Measurements from ENCODE around the gene SOSTDC1.
"Not testable (repeated sequence)": the region's sequence is repeated elsewhere in the genome, so short reads cannot be mapped to it uniquely, and the experiment has no call there.

The SOSTDC1 gene

DNA sequence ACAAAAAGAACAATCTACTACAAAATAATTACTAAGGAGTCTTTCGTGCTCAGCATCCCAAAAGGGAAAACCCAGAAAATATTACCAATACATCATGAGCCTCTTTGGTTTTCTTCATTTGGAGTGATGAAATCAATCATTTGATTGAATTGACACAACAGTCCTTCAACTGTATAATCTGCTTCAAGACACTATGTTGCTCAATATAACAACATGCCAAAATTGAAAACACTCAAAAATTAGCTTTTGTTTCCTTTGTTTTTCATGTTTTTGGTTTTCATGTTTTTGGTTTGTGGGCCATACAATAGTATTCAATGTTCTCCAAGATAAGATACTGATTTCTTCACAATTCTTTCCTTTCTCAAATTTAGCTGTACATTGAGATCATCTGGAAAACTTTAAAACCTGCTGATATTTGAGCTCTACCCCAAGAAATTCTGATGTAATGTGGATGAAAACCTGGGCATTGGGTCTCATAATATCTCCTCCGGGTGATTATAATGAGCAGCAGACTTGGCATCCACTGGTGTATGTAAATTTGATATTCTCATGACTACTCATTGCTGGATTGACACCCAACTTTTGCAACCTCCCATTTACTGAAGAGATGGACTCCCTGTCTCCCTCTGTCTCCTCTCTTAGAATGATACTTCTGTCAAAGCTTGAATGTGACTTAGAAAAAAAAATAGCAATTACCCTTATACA, 4.6 kb downstream of the SOSTDC1 start:
- DNase-seq = no peak

DNA sequence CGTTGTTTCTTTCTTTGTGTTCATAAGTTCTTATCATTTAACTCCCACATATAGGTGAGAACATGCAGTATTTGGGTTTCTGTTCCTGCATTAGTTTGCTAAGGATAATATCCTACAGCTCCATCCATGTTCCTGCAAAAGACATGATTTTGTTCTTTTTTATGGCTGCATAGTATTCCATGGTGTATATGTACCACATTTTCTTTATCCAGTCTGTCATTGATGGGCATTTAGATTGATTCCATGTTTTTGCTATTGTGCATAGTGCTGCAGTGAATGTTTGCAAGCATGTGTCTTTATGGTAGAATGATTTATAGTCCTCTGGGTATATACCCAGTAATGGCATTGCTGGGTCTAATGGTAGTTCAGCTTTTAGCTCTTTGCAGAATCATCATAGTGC, 9.2 kb downstream of the SOSTDC1 start:
- not testable (repeated sequence) for DNase-seq

DNA sequence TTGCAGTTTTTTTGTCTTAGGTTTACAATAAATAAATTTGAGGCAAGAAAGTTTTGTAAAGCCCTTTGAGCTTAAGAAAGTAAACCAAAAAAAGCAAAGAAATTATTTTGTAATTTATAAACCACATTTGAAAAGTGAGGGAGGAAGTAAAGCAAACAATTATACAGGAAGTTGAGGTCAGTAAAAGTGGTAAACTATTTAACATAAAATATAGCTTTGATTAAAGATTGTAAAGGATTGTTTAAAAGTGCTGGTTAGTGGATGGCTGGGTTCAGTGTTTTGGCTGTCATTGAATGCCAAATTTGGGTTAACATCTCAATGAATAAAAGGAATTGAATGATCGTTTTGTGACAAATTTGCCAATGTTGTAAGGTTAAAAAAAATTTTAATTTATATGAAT, 9.9 kb downstream of the SOSTDC1 start:
- no peak for DNase-seq

DNA sequence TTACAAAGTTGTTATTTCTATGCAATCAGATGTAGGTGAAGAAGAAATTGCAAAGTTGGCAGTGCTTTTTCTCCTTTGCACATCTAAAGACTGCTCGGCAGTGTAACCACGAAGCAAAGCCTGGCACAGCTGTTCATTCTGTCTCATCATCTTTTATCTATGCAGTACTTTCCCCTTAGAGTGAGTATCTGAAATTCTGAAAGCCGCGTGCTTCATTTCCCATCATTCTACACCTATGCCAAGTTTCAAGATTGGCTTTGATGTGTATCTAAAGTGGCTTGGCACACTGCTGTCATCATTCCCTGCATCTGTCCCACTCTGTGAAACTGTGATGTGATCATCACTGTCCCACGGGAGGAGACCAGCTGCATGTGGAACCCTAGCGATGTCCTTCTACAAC, 15.2 kb downstream of the SOSTDC1 start:
- no peak for DNase-seq

DNA sequence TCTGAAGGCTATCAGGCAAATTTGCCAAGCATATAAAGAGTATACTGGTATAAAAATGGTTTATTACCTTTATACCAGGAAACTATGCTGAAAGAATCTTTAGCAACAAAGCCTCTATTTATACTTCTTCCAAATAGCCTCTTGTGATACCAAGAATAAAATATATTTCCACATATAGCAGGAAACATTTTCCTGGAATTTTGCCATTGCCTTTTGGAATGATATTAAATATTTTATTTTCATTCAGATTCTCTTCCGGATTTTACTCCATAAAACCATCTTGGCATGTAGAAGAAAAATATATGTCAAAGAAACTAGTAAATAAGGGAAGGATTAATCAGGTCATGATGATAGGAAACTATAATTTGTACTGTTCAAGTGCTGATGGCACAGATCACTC, 17.7 kb downstream of the SOSTDC1 start:
- no peak for DNase-seq

DNA sequence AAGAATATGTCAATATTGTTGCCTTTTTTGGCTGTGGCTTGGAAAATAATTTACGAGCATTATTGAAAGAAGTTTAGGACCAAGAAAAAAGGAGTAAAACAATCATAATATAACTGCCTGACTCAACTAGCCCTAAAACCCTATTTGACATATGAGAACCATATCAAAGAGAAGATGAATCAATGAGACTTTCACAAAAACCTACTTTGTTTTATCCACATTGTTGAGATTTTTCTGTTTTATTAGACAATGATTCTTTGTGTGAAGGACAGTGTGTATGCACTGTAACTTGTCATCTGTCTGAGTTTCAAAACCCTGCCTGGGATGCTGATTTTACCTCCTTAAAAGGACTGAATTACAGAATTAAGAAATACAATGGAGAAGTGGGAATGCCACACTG, 19.0 kb downstream of the SOSTDC1 start:
- no peak for DNase-seq

DNA sequence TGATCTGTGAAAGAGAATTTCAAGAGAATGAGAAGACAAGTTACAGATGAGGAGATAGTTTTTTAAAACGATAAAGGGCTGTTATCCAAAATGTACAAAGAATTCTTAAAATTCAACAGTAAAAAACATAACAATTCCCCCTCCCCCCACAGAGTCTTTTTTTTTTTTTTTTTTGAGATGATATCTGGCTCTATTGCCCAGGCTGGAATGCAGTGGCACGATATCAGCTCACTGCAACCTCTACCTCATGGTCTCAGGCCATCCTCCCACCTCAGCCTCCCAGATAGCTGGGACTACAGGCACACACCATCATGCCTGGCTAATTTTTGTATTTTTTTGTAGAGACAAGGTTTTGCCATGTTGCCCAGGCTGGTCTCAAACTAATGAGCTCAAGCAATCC, 21.7 kb downstream of the SOSTDC1 start:
- not testable (repeated sequence) for DNase-seq

DNA sequence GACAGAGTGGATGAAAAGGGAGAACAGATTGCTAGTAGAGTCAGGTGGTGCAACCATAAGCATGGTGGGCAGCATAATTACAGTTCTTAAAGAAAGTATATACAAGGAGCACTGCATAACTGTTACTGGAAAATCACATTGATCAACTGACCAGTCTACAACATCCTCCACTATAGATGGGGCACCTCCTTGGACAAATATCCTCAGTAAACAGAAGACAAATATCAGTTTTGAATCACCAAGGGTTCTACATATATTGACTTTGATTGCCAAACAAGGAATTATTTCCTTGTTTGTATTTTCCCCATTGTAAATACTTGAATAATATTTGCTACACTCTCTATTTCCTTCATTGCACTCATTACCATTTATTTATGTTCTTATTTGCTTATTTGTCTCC, 26.6 kb downstream of the SOSTDC1 start:
- DNase-seq = no peak

DNA sequence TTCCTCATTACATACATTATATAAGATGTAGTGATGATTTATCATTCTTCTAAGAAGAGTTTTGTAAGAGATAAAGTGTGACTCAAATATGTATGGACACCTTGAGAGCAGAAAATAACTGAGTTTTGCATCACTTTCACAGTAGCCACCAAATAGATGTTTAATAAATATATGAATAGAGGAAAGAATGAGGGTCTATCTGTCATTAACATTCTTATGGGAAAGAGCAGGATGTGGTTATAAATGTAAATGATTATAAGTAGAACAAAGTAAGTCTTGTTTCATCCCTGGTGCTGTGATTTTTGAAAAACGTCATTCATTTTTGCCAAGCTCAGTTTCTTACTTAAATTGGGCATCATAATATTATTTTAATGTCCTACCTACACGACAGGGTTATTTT, 29.2 kb downstream of the SOSTDC1 start:
- no peak for DNase-seq

DNA sequence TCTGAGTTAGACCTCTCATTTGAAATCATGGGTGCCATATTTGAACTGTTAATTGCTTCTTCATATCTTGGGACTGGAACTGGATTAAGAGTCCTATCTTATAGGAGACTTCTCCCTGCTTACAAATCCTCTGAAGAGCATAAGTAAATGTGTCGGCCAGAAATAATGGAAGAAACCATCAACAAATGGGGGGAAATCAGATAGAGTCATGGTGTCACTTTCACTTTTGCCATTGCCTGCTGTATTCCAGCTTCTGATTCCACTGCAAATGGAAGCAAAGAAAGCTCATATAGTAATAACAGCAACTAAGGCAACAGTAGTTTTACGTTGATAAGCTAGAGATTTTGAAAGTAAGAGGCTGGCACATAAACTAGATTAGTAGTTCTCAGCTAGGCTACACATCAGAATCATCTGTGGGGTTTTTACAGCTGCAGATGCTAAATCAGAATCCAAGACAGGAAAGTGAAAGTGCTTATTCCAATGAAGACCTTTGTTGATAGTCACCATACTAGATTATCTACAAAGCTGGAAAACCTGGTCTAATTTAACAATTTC, 31.9 kb downstream of the SOSTDC1 start:
- DNase-seq = no peak

DNA sequence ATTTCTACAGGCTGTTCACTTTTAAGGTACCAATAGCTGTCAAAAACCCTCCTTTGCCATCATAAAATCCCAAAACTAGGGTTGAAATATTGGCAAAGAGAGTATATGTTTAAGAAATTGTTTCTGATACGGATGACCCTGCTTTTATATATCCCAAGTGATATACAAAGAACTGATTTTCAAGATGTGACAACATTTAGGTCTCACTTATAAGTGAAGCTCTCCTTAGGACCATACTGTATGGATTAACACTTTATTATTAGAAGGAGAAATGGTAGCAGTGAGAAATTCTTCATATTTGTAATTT, 33.2 kb downstream of the SOSTDC1 start:
- no peak for DNase-seq

DNA sequence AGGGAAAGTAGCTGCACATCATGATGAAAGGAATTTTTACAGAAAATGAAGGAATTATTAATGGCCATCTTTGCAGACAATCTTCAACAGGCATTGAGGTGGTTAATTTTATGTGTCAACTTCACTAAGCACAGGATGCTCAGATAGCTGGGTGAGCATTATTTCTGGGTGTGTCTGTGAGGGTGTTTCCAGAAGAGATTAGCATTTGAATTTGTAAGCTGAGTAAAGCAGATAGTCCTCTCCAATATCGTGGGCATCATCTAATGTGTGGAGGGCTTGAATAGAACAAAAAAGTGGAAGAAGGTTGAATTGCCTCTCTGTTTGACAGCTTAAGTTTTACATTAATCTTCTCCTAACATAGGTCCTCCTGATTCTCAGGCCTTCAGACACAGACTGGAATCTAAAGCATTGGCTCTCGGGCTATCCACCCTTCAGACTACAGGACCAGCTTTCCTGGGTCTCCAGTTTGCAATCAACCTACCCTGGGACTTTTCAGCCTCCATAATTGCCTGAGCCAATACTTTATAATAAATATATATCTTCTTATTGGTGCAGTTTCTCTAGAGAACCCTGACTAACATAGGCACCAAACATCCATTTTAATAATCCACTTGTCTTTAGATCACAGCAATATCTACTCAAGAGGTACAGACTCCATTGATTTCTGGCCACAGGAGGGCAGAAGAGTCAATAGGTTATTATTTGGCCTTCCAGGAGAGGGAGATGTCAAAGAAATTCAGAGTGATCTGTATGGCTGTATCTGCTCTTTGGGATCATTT, 33.7 kb downstream of the SOSTDC1 start:
- no peak for DNase-seq

DNA sequence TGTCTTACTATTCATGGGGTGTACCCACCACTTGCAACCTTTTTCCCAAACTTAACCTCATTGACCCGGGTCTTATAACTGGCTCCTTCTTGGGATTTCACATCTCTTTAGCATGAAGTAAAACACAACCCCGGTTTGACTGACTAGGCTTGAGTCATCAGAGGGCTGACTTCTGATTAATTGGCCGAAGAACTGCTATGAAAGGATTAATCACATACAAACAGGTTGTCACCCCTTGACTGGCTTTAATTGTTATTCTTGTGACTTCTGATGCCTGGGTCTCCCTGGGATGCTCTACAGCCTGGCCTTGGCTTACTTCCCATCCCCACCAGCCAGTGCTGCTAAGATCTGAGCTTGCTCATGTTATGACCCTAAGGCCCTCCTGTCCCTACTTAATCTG, 35.4 kb downstream of the SOSTDC1 start:
- no peak for DNase-seq

DNA sequence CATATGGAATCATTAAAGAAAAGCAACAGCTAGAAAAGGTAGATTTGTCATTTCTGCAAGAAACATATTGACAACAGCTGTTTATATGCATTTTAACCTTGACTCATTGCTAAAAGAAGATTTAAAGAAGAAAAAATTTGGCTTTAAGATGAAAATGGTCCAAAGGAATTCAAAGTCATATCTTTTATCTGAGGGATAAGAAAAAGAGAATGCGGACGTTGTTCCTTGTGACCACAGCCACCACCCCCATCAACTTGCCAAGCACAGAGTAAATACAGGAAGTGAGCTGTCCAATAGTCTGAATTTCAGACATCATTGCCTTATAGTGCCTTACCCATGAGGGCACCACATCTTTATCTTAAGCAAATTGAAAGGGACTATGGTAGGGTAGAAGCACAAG, 36.9 kb downstream of the SOSTDC1 start:
- no peak for DNase-seq

DNA sequence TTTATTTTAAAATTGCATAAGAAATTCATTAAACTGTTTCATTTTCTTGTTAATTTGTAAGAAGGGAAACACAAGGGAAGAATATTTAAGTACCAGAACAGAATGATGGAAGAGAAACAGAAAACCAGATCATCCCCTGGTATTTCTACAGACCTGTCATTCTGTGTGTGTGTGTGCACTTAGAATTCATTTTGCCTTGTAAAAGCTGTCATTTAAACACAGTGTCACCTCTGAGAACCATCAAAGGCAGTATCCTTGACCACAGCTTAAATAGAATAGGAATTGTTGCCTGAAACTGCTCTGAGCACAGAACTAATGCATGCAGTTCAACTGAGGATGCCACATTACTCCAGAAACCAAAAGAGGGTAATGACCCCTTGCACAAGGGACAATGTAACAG, 37.4 kb downstream of the SOSTDC1 start:
- DNase-seq = no peak

DNA sequence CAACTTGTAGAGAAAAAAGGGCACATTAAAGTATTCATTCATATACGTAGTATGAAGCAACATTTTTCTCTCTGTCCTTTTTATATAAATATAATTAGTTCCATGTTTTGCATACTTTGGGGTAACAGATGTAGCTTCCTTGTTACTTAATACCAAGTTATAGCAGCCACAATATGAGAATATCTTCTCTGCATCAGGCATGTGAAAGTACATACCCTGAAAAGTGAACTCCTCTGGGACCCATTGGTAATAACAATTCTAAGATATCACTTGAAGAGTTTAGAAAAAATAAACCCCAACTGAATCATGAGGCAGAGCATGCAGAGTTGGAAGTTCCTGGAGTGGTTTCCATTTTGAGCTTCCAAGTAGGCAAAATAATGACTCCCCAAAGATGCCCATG, 41.8 kb downstream of the SOSTDC1 start:
- DNase-seq = no peak

DNA sequence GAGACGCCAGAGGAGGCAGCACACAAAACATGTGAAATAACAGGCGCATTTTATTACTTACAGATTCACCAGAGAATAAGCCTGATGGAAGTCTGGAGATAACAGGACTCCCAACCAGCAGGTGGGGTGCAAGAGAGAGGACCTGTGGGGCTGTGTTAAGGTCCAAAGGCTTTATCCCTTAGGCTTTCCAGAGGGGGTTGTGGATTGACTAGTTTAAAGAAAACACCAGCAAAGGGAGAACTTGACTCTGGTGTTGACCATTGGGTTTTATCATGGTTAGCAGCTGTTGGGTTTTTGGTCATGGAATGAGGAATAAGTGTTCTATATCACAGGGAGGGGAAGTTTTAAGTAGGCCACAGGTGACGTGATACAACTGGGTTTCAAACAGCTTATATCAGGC, 42.6 kb downstream of the SOSTDC1 start:
- no peak for DNase-seq

DNA sequence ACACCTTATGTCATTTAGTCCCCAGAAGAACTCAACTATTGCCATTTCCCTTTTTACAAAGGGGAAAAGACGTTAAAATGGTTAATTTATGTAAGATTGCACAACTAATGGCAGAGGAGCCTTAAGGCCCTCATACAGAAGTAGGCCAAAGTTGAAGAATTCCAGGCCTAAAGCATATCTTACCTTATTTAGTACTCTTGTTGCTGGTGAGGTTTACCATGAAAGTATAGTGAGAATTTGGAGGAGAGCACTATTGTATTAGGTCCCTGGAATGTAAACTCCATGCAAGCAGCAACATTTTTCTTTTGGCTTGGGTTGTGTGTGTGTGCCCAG, 43.5 kb downstream of the SOSTDC1 start:
- DNase-seq = no peak

DNA sequence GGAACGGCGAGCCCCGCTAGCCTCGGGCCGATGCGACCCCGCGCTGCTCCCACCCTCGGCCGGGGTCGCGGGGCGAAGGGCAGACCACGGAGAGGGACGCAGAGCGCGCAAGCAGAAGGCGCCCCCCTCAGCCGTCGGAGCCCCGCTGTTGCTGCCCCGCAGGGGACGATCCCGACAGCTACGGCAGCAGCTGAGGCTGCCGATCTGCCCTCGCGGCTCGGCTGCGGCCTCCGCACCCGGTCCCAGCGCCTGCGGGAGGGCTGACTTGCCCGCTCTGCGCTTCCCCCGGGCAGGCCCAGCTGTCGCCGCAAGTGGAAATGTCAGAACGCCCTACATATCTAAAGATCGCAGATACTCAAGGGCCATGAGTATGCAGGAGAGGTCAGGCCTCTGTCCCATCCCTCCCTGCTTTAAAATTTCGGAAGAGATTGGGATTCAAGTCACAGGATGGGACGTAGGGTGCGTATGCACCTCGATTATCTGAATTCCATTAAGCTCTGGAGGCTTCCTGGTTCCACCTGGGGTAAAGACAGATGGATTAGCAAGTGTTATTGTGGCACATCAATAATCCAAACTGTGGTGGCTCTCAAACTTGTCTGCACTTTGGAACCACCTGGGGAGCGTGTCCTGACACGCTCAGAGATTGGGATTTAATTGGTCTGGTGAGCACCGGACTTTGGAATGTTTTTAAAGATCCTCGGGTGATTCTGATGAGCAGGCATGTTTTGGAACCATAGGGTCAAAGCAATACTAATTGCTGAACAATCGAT, 44.0 kb downstream of the SOSTDC1 start, which contains the start of gene CRPPA:
CRPPA (minus strand) TSS at position 206 of the 770 bp plus-strand sequence. CDS start 216 bp downstream, outside the sequence.
- DNase-seq = no peak

DNA sequence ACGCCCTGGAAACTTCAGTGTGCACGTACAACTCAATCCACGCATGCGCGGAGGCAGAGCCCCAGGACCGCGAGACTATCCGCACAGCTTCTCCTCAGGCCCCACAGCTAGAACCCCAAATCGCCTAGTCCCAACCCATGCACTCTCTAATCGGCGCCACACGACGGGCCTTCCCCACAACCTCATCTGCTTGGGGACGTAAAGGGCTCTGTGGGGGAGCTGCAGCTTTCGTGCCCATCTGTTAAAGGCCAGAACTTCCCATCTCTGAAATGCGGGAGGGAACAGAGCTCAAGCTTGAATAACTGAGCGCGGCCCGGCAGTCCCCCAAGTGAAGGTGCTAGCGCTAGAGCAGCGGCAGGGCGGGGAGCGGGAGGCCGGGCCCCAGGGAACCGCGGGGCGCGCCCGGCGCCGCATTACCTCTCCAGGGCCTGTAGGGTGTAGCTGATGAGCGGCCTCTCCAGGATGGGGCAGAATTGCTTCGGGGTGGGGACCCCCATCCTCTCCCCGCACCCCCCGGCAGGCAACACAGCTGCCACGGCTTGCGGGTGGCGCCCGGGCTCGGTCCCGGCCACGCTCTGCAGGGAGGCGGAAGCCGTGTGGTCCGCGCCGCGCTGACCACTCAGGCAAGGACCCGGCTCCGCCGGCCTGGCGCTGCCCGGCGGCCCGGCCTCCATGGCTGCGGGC, 44.7 kb downstream of the SOSTDC1 start:
- DNase-seq = peak; percentile 25

DNA sequence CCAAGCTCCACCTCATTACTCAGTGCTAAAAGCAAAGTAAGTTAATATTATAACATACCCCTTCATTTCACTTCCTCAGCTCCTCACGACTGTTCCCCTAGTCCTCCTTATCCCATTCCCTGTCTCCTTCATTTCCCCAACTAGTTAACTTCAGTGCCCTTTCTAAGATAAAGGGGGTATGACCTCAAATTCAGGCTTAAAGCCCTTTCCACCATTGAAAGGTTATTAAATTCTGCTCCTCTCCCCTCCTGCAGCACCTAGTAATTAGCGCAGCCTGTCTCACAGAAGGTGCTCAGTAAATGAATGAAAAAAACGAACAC, 45.2 kb downstream of the SOSTDC1 start:
- DNase-seq = no peak

DNA sequence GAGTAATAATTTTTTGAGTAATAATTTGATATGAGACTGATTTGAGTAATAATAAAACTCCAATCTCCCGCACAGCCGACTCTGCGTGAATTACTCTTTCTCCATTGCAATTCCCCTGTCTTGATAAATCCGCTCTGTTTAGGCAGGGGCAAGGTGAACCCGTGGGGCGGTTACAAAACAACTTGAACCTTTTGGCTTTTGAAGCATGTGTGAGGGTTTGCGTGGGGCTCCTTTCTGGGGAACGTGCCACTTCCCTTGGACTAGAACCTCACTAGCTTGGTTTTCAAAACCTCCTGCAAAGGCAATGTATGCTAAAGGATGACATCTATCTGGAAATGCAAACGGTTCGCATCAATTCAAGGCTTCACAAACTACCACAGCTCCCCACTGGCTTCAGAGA, 45.7 kb downstream of the SOSTDC1 start:
- no peak for DNase-seq

DNA sequence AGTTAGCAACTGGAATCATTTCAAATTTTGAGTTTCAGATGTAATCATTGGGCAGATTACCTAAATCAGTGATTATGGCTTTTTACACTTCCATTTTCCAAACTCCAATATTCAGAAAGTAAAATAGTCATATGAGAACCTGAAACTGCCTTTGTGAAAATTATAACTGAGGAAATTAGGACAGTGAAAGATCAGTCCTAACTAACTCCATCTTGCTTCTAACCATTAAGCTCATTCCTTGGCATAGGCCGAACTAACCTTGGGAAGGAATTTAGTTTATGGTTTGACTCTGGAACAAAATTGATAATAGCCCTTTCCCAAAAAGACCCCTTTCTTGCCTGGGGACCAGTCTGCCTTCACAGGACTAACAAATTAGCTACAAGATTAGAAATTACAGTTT, 46.4 kb downstream of the SOSTDC1 start:
- no peak for DNase-seq

Data from 8988T (cell line).